Uterus (tissue), 2 donors: ENCODE measurements around the gene ASTN2.

Experiments
- CTCF ChIP-seq, 4 experiments: fragments of 200-600 bp in 2 of 4; fragments of 450-650 bp in 2 of 4; sonication (generic) in 2 of 4; IDR thresholded peaks; one replicate each; pipeline ENCODE4 v1.5.1; 2016 to 2019; ENCODE audit warnings: antibody characterized with exemption in 4 of 4, mild to moderate bottlenecking in 2 of 4, moderate library complexity in 1 of 4
- POLR2A ChIP-seq, 2 donors: fragments of 450-650 bp; IDR thresholded peaks; one replicate each; pipeline ENCODE4 v1.6.1; 2016; ENCODE audit warnings: antibody characterized with exemption in 2 of 2, mild to moderate bottlenecking in 1 of 2, moderate library complexity in 1 of 2

GRCh38 chr9:117187498-117187897 is 227.4 kb downstream of the ASTN2 start:
- TF ChIP-seq CTCF (IDR thresholded peaks at IDR 0.05) (no peak), POLR2A (IDR thresholded peaks at IDR 0.05) (no peak)
